Right lobe of liver (tissue), 4 donors: ENCODE measurements around the gene RPS24.

Experiments
- CTCF ChIP-seq, 4 donors: fragments of 200-600 bp in 3 of 4; fragments of 450-650 bp in 1 of 4; IDR thresholded peaks; one replicate each; pipeline versions ENCODE4 v1.5.1 to v1.8.0; 2016 to 2022; ENCODE audit warnings: antibody characterized with exemption in 4 of 4, mild to moderate bottlenecking in 2 of 4
- POLR2A ChIP-seq: fragments of 450-650 bp; IDR thresholded peaks from one replicate; pipeline ENCODE4 v1.6.1; 2017; ENCODE audit warnings: antibody characterized with exemption, mild to moderate bottlenecking
- donor health status: DM: no; HTN: no; CAD: no.
- donor health status: DM: no; HTN: no; CAD: no.
- donor health status: DM: no; HTN: yes; CAD: no.

GRCh38 chr10:78035933-78036583, 2.4 kb downstream of the RPS24 start:
- TF ChIP-seq CTCF (IDR thresholded peaks at IDR 0.05), result no peak
- TF ChIP-seq POLR2A, result no peak
